PC-3 (cell line): Measurements from ENCODE around the gene CFAP299. TPM values are rescaled to one million over a fixed set of nuclear protein-coding genes. Genes with fewer than 3 reads are reported as not detected.

Experiments
- ATAC-seq: fragments of 200-7000 bp; cut with Tn5 transposase; 2 replicates; pipeline ENCODE4 v1.9.1; 2020; ENCODE audit warnings: mild to moderate bottlenecking, moderate library complexity
- BruUV-seq: library from RNA; stranded (reverse); fragments of 400-500 nt; replicated peaks from 2 replicates; lab custom pipeline; 2021; lab: Mats Ljungman, UMichigan
- CTCF ChIA-PET: fragments of 300-600 bp; sonication (Branson Sonifier 250); formaldehyde crosslinking; loops from one replicate; lab custom pipeline; 2022; ENCODE audit warnings: antibody characterized with exemption; lab: Charles Lee
- POLR2A ChIA-PET: fragments of 300-600 bp; sonication (Branson Sonifier 250); formaldehyde crosslinking; loops from one replicate; lab custom pipeline; 2022; ENCODE audit warnings: antibody characterized with exemption; ENCODE audit not compliant: unreplicated experiment; lab: Charles Lee
- DNase-seq: peaks from one replicate; pipeline ENCODE4 v3.0.0-alpha.2; 2015
- H2AFZ ChIP-seq: fragments of 300-600 bp; sonication (generic); 2 replicates; pipeline ENCODE4 v1.6.0; 2016; ENCODE audit warnings: antibody characterized with exemption, low read length
- H3F3A ChIP-seq: fragments of 300-600 bp; sonication (generic); one replicate; pipeline ENCODE4 v1.6.0; 2017; ENCODE audit warnings: antibody characterized with exemption, low read length, control low read depth, mild to moderate bottlenecking; ENCODE audit not compliant: unreplicated experiment
- H3K27ac ChIP-seq: fragments of 300-600 bp; sonication (generic); 2 replicates; pipeline ENCODE4 v1.5.1; 2016; ENCODE audit warnings: mild to moderate bottlenecking, low read length
- H3K27me3 ChIP-seq: fragments of 300-600 bp; sonication (generic); 2 replicates; pipeline ENCODE4 v1.6.1; 2016; ENCODE audit warnings: low read length, mixed read lengths
- H3K36me3 ChIP-seq: fragments of 300-600 bp; sonication (generic); 2 replicates; pipeline ENCODE4 v1.6.1; 2016; ENCODE audit warnings: low read depth, mixed run types, low read length, mixed read lengths
- H3K4me1 ChIP-seq: fragments of 300-600 bp; sonication (generic); 2 replicates; pipeline ENCODE4 v1.5.1; 2016; ENCODE audit warnings: low read length; ENCODE audit not compliant: insufficient read depth
- H3K4me2 ChIP-seq: fragments of 300-600 bp; sonication (generic); 2 replicates; pipeline ENCODE4 v1.6.0; 2016; ENCODE audit warnings: low read length
- H3K4me3 ChIP-seq: fragments of 300-600 bp; sonication (generic); 2 replicates; pipeline ENCODE4 v1.5.1; 2016; ENCODE audit warnings: mild to moderate bottlenecking, low read length, mixed read lengths
- H3K79me2 ChIP-seq: fragments of 300-600 bp; sonication (generic); 2 replicates; pipeline ENCODE4 v1.6.1; 2017; ENCODE audit warnings: low read length, mixed read lengths
- H3K9ac ChIP-seq: fragments of 300-600 bp; sonication (generic); 2 replicates; pipeline ENCODE4 v1.6.0; 2016; ENCODE audit warnings: mild to moderate bottlenecking, low read length
- H3K9me2 ChIP-seq: fragments of 300-600 bp; sonication (generic); replicated peaks from 2 replicates; pipeline ENCODE4 v1.6.1; 2016; ENCODE audit warnings: mixed run types, low read length, mixed read lengths
- H3K9me3 ChIP-seq: fragments of 300-600 bp; sonication (generic); 2 replicates; pipeline ENCODE4 v1.6.1; 2016; ENCODE audit warnings: low read length, mixed read lengths
- H4K20me1 ChIP-seq: fragments of 300-600 bp; sonication (generic); 2 replicates; pipeline ENCODE4 v1.6.1; 2016; ENCODE audit warnings: low read length, mixed read lengths
- CTCF ChIP-seq: fragments of 300-600 bp; sonication (generic); conservative IDR thresholded peaks from 2 replicates; pipeline ENCODE4 v1.5.1; 2017; ENCODE audit warnings: antibody characterized with exemption, low read depth, mild to moderate bottlenecking, low read length
- EZH2 ChIP-seq: fragments of 300-600 bp; sonication (generic); IDR thresholded peaks from one replicate; pipeline ENCODE4 v1.6.1; 2017; ENCODE audit warnings: antibody characterized with exemption, mild to moderate bottlenecking, low read length; ENCODE audit not compliant: unreplicated experiment
- EZH2phosphoT487 ChIP-seq: fragments of 300-600 bp; sonication (generic); IDR thresholded peaks from 2 replicates; pipeline ENCODE4 v1.6.1; 2018; ENCODE audit warnings: mild to moderate bottlenecking, antibody characterized with exemption, low read length, borderline replicate concordance
- intact Hi-C: fragments of 100-400 bp; cut with micrococcal nuclease; formaldehyde crosslinking; loops from 2 replicates; pipeline ENCODE4 v1.9.0; 2023
- total RNA-seq: library from RNA; depleted of rRNA; stranded (reverse); fragments of >200 nt; gene quantifications from 2 replicates; pipeline ENCODE4 v1.2.3, GENCODE V29; 2014

CFAP299 gene
- total RNA-seq, 1 experiment from 2014 or later = not detected

DNA sequence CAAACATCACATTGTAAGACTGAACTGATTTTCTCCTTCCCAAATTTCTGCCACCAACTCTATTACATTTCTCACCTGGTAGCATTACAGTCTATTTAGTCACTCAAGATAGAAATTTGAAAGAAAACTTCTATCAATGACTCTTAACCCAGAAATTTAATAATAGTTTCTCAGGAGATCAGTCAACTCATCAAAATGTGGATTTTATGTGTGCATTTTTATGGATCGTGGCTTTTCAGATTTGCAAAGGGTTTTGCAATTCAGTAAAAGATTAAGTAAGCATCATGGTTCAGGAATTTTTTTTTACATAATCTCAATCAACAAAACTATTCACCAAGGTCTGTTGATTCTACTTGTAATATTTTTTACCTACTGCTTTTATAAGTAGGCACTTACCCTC is 111.1 kb downstream of the CFAP299 start:
- no peak overlapping the region for H2AFZ ChIP-seq
- no peak overlapping the region for H3K4me3 ChIP-seq
- no peaks in the 10 kb centered on the region for H3K79me2 ChIP-seq
- H3K27me3 ChIP-seq = no peaks in the 10 kb centered on the region
- H3F3A ChIP-seq = no peaks in the 10 kb centered on the region
- TF ChIP-seq EZH2 (no peak), EZH2phosphoT487 (no peak), CTCF (no peak)
- peak overlapping the region; percentile 62 for H3K27ac ChIP-seq
- no peaks in the 10 kb centered on the region for H4K20me1 ChIP-seq
- no peak overlapping the region; the same call in 1 of the 2 replicates for H3K9ac ChIP-seq
- ChIA-PET CTCF (interaction anchor here (0.7 kb wide), 1 partner anchor 14 kb away, joined by 10 read pairs; no protein-coding TSS in a partner anchor), POLR2A (no interaction called here)
- BruUV-seq = no TSS peak
- DNase-seq = peak; percentile 84
- no peaks in the 10 kb centered on the region for H3K9me3 ChIP-seq
- H3K36me3 ChIP-seq = no peaks in the 10 kb centered on the region
- H3K4me1 ChIP-seq = peaks cover 25% of the 10 kb centered on the region
- no peaks in the 10 kb centered on the region for H3K9me2 ChIP-seq
- intact Hi-C loops = no loop called here
- ATAC-seq = peak; percentile 69
- peak overlapping the region; percentile 11; the same call in 1 of the 2 replicates for H3K4me2 ChIP-seq

DNA sequence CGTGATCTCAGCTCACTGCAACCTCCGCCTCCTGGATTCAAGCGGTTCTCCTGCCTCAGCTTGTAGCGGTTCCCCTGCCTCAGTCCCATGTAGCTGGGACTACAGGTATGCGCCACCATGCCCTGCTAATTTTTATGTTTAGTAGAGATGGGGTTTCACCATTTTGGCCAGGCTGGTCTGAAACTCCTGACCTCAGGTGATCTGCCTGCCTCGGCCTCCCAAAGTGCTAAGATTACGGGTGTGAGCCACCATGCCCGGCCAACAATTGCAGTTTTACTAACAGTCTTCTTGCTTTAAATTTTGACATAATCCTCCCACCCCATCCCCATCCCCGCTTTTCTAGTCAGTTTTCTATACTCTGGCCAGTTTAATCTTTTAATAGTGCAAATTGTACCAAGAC is 112.0 kb downstream of the CFAP299 start:
- DNase-seq = no peak
- Histone ChIP-seq H3K9me2 (no peaks in the 10 kb centered on the region), H3K9me3 (no peaks in the 10 kb centered on the region), H3K79me2 (no peaks in the 10 kb centered on the region), H3F3A (peaks cover 4% of the 10 kb centered on the region), H3K4me1 (peaks cover 33% of the 10 kb centered on the region), H4K20me1 (no peaks in the 10 kb centered on the region), H3K9ac (no peak overlapping the region), H3K4me3 (no peak overlapping the region), H3K36me3 (no peaks in the 10 kb centered on the region), H2AFZ (no peak overlapping the region), H3K27ac (no peak overlapping the region), H3K4me2 (no peak overlapping the region), H3K27me3 (no peaks in the 10 kb centered on the region)
- ChIA-PET POLR2A (no interaction called here), CTCF (interaction anchor here (0.7 kb wide), 1 partner anchor 13 kb away, joined by 10 read pairs; no protein-coding TSS in a partner anchor)
- intact Hi-C loops = no loop called here
- TF ChIP-seq EZH2phosphoT487 = no peak
- no peak for TF ChIP-seq CTCF
- TF ChIP-seq EZH2 = no peak
- ATAC-seq = no peak
- no TSS peak for BruUV-seq

DNA sequence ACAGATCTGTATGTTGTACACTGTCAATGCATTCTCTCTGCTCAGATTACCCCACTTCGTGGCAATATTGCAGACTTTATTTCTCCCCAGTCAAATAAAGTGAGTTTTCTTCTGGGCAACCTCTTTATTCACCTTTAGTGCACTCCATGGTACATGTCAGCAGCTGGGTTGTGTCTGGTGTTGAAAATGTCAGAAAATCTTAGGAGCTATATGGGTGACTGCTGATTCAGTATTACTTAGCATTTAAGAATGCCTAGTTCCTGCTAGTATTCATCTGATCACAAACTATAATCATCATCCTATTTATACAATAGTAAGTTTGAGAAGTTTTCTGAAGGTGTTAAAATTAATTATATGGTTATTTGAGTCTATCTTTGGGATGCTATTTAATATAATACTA is 112.5 kb downstream of the CFAP299 start:
- Histone ChIP-seq H3K27ac (no peak overlapping the region), H3F3A (peaks cover 5% of the 10 kb centered on the region), H3K4me2 (no peak overlapping the region), H4K20me1 (no peaks in the 10 kb centered on the region), H3K79me2 (no peaks in the 10 kb centered on the region), H3K4me1 (peaks cover 39% of the 10 kb centered on the region), H3K27me3 (no peaks in the 10 kb centered on the region), H3K9me3 (no peaks in the 10 kb centered on the region), H3K4me3 (no peak overlapping the region), H3K9ac (no peak overlapping the region), H3K9me2 (no peaks in the 10 kb centered on the region), H2AFZ (no peak overlapping the region), H3K36me3 (no peaks in the 10 kb centered on the region)
- ChIA-PET CTCF (no interaction called here), POLR2A (no interaction called here)
- TF ChIP-seq EZH2phosphoT487 = no peak
- TF ChIP-seq EZH2 = no peak
- TF ChIP-seq CTCF = no peak
- ATAC-seq (no peak), DNase-seq (no peak)
- intact Hi-C loops = no loop called here
- no TSS peak for BruUV-seq
